H1 (cell line): ENCODE results near the gene PLEKHA1. TPM values are rescaled to one million over a fixed set of nuclear protein-coding genes. Genes with fewer than 3 reads are reported as not detected.

Source experiments
- CTCF ChIA-PET: fragments of 300-600 bp; sonication (Branson Sonifier 250); formaldehyde crosslinking; loops from one replicate; lab custom pipeline; 2021; ENCODE audit not compliant: partially characterized antibody; lab: Charles Lee
- POLR2A ChIA-PET: fragments of 300-600 bp; sonication (Branson Sonifier 250); formaldehyde crosslinking; loops from one replicate; lab custom pipeline; 2021; ENCODE audit warnings: inconsistent platforms; ENCODE audit not compliant: partially characterized antibody; lab: Charles Lee
- DNase-seq, 2 experiments: peaks; one replicate each; pipeline versions ENCODE4 v3.0.0 to v3.0.0-alpha.2; 2010 to 2022; ENCODE audit warnings: low spot score in 2 of 2, low read depth in 1 of 2, mixed read lengths in 1 of 2
- FAIRE-seq: peaks from 2 replicates; lab custom pipeline; 2011; peaks lifted over from hg19 to GRCh38; lab: Jason Lieb, UNC
- H2AFZ ChIP-seq: 2 replicates; pipeline ENCODE4 v1.8.1; 2012; ENCODE audit warnings: low read length, inconsistent platforms
- H2AK5ac ChIP-seq: 2 replicates; pipeline ENCODE4 v1.6.1; 2013; ENCODE audit warnings: low read depth, low read length
- H2BK120ac ChIP-seq: replicated peaks from 2 replicates; pipeline ENCODE3; 2013; ENCODE audit warnings: low read depth, low read length, inconsistent platforms
- H2BK12ac ChIP-seq: 2 replicates; pipeline ENCODE4 v1.6.1; 2013; ENCODE audit warnings: low read depth, low read length
- H2BK15ac ChIP-seq: 2 replicates; pipeline ENCODE4 v1.6.1; 2013; ENCODE audit warnings: low read length
- H2BK20ac ChIP-seq: 2 replicates; pipeline ENCODE4 v1.6.1; 2013; ENCODE audit warnings: low read length
- H2BK5ac ChIP-seq: 2 replicates; pipeline ENCODE4 v1.6.1; 2013; ENCODE audit warnings: low read depth, low read length
- H3K14ac ChIP-seq: 2 replicates; pipeline ENCODE4 v1.6.1; 2013; ENCODE audit warnings: inconsistent platforms; ENCODE audit not compliant: insufficient read length
- H3K18ac ChIP-seq: 2 replicates; pipeline ENCODE4 v1.6.1; 2013; ENCODE audit warnings: low read length; ENCODE audit errors: extremely low read depth
- H3K23ac ChIP-seq: 2 replicates; pipeline ENCODE4 v1.6.1; 2013; ENCODE audit warnings: inconsistent platforms; ENCODE audit not compliant: insufficient read length
- H3K23me2 ChIP-seq: 2 replicates; pipeline ENCODE4 v1.6.1; 2013; ENCODE audit warnings: low read depth, low read length
- H3K27ac ChIP-seq: 2 replicates; pipeline ENCODE4 v1.6.1; 2011; ENCODE audit warnings: low read depth, low read length, inconsistent platforms
- H3K27me3 ChIP-seq, 4 experiments: replicated peaks in 1 of 4; 1 replicate in 1 of 4; 2 replicates in 3 of 4; pipeline versions ENCODE4 v1.6.1 to v1.8.1; 2011 to 2013; ENCODE audit warnings: low read length in 3 of 4, mild to moderate bottlenecking in 3 of 4, inconsistent platforms in 2 of 4, mixed read lengths in 2 of 4, moderate library complexity in 1 of 4; ENCODE audit not compliant: control insufficient read depth in 3 of 4, insufficient read depth in 3 of 4; ENCODE audit errors: extremely low read depth in 1 of 4
- H3K36me3 ChIP-seq, 4 experiments: 2 replicates each; pipeline versions ENCODE4 v1.6.1 to v1.8.1; 2011 to 2013; ENCODE audit warnings: mild to moderate bottlenecking in 4 of 4, low read length in 3 of 4, moderate library complexity in 2 of 4, control low read depth in 1 of 4, inconsistent platforms in 1 of 4; ENCODE audit not compliant: insufficient read depth in 4 of 4, control insufficient read depth in 2 of 4
- H3K4ac ChIP-seq: replicated peaks from 2 replicates; pipeline ENCODE3; 2013; ENCODE audit warnings: low read length, low read depth, mixed read lengths, inconsistent platforms; ENCODE audit not compliant: insufficient read length
- H3K4me1 ChIP-seq, 4 experiments: replicated peaks in 1 of 4; 1 replicate in 1 of 4; 2 replicates in 3 of 4; pipeline versions ENCODE4 v1.6.1 to v1.8.1; 2011 to 2013; ENCODE audit warnings: low read length in 3 of 4, inconsistent platforms in 2 of 4, mixed read lengths in 1 of 4; ENCODE audit not compliant: insufficient read depth in 4 of 4, control insufficient read depth in 3 of 4
- H3K4me2 ChIP-seq, 2 experiments: 2 replicates each; pipeline versions ENCODE4 v1.6.1 to v1.8.1; 2011 to 2013; ENCODE audit warnings: low read depth in 2 of 2, low read length in 2 of 2, control low read depth in 1 of 2, inconsistent platforms in 1 of 2, mild to moderate bottlenecking in 1 of 2; ENCODE audit not compliant: insufficient read depth in 1 of 2
- H3K4me3 ChIP-seq, 4 experiments: fragments of 200-600, 300-600 bp in 1 of 4; sonication (generic), shearing (Covaris generic), sonication (Bioruptor Twin) in 1 of 4; 2 replicates each; pipeline versions ENCODE4 v1.5.1 to v1.8.1; 2011 to 2016; ENCODE audit warnings: low read length in 4 of 4, low read depth in 3 of 4, control low read depth in 2 of 4, inconsistent platforms in 2 of 4, mild to moderate bottlenecking in 2 of 4, mixed read lengths in 1 of 4, moderate library complexity in 1 of 4; ENCODE audit not compliant: insufficient read depth in 2 of 4; ENCODE audit errors: extremely low read depth in 1 of 4
- H3K56ac ChIP-seq: replicated peaks from 2 replicates; pipeline ENCODE3; 2013; ENCODE audit warnings: low read depth, mild to moderate bottlenecking, mixed read lengths, low read length, inconsistent platforms; ENCODE audit not compliant: insufficient read length
- H3K79me1 ChIP-seq: 2 replicates; pipeline ENCODE4 v1.6.1; 2013; ENCODE audit warnings: low read depth, low read length, control low read depth
- H3K79me2 ChIP-seq, 2 experiments: 2 replicates each; pipeline versions ENCODE4 v1.6.1 to v1.8.1; 2012 to 2013; ENCODE audit warnings: low read length in 2 of 2, mild to moderate bottlenecking in 2 of 2, inconsistent platforms in 1 of 2; ENCODE audit not compliant: insufficient read depth in 2 of 2, control insufficient read depth in 1 of 2
- H3K9ac ChIP-seq, 4 experiments: replicated peaks in 1 of 4; 1 replicate in 1 of 4; 2 replicates in 3 of 4; pipeline versions ENCODE4 v1.6.1 to v1.8.1; 2011 to 2013; ENCODE audit warnings: low read depth in 3 of 4, low read length in 3 of 4, control low read depth in 2 of 4, mild to moderate bottlenecking in 2 of 4, moderate library complexity in 2 of 4, inconsistent platforms in 1 of 4; ENCODE audit errors: extremely low read depth in 1 of 4
- H3K9me3 ChIP-seq, 2 experiments: 2 replicates each; pipeline versions ENCODE4 v1.6.1 to v1.8.1; 2012 to 2013; ENCODE audit warnings: mild to moderate bottlenecking in 2 of 2, moderate library complexity in 2 of 2, control low read depth in 1 of 2, inconsistent platforms in 1 of 2, low read depth in 1 of 2, low read length in 1 of 2, mixed read lengths in 1 of 2; ENCODE audit not compliant: insufficient read depth in 2 of 2
- H4K20me1 ChIP-seq, 2 experiments: replicated peaks in 1 of 2; 2 replicates each; pipeline versions ENCODE3 to v1.8.1; 2011 to 2013; ENCODE audit warnings: inconsistent platforms in 2 of 2, low read length in 2 of 2, mild to moderate bottlenecking in 1 of 2; ENCODE audit not compliant: insufficient read depth in 2 of 2, control insufficient read depth in 1 of 2
- H4K5ac ChIP-seq: 2 replicates; pipeline ENCODE4 v1.6.1; 2013; ENCODE audit warnings: low read length, low read depth, mixed read lengths, inconsistent platforms; ENCODE audit not compliant: insufficient read length
- H4K8ac ChIP-seq: 2 replicates; pipeline ENCODE4 v1.8.0; 2013; ENCODE audit warnings: mild to moderate bottlenecking, moderate library complexity, low read length, inconsistent platforms; ENCODE audit not compliant: insufficient read depth; ENCODE audit errors: extremely low read depth
- H4K91ac ChIP-seq: replicated peaks from 2 replicates; pipeline ENCODE3; 2013; ENCODE audit warnings: low read length, mixed read lengths, inconsistent platforms; ENCODE audit not compliant: insufficient read length
- KDM4A ChIP-seq: IDR thresholded peaks from one replicate; pipeline ENCODE4 v1.7.1; 2012; ENCODE audit warnings: low read depth, mild to moderate bottlenecking, moderate library complexity, low read length, inconsistent platforms; ENCODE audit not compliant: severe bottlenecking
- KDM5A ChIP-seq: fragments of 200-600 bp; IDR thresholded peaks from 2 replicates; pipeline ENCODE4 v1.7.1; 2012; ENCODE audit warnings: mild to moderate bottlenecking, low read length, inconsistent platforms, mixed read lengths
- PHF8 ChIP-seq: fragments of 200-600 bp; sonication (generic); conservative IDR thresholded peaks from 2 replicates; pipeline ENCODE4 v1.7.1; 2012; ENCODE audit warnings: low read depth, mild to moderate bottlenecking, inconsistent platforms, low read length, moderate library complexity
- RAD21 ChIP-seq, 2 experiments: IDR thresholded peaks in 1 of 2; conservative IDR thresholded peaks in 1 of 2; 2 replicates each; pipeline ENCODE4 v1.6.1; 2011; ENCODE audit warnings: low read depth in 2 of 2, low read length in 2 of 2, improper control_type of control experiment in 1 of 2, inconsistent platforms in 1 of 2, mild to moderate bottlenecking in 1 of 2, moderate library complexity in 1 of 2
- RXRA ChIP-seq: IDR thresholded peaks from 2 replicates; pipeline ENCODE4 v1.6.1; 2011; ENCODE audit warnings: low read depth, mild to moderate bottlenecking, low read length, moderate library complexity; ENCODE audit not compliant: insufficient read depth
- SIN3A ChIP-seq, 2 experiments: IDR thresholded peaks in 1 of 2; conservative IDR thresholded peaks in 1 of 2; 2 replicates each; pipeline ENCODE4 v1.6.1; 2011 to 2012; ENCODE audit warnings: low read length in 2 of 2, improper control_type of control experiment in 1 of 2, low read depth in 1 of 2, mild to moderate bottlenecking in 1 of 2
- SIX5 ChIP-seq: IDR thresholded peaks from 2 replicates; pipeline ENCODE4 v1.6.1; 2011; ENCODE audit warnings: mild to moderate bottlenecking, low read depth, low read length
- SRF ChIP-seq: IDR thresholded peaks from 2 replicates; pipeline ENCODE4 v1.6.1; 2011; ENCODE audit warnings: mild to moderate bottlenecking, low read depth, low read length, moderate library complexity
- WGBS, 2 experiments: shearing (Covaris generic) in 1 of 2; methylation state at CpG; one replicate each; pipeline versions ENCODE4 v1.1.6 to v1.1.7; 2013 to 2015; ENCODE audit warnings: low lambda C conversion rate in 2 of 2, mixed read lengths in 2 of 2, inconsistent platforms in 1 of 2, low coverage in 1 of 2, missing lambda C conversion rate in 1 of 2; ENCODE audit not compliant: insufficient replicate concordance in 2 of 2, insufficient coverage in 1 of 2, insufficient read length in 1 of 2; ENCODE audit errors: extremely low coverage in 1 of 2, missing lambda C conversion rate in 1 of 2; 5-methylcytosine and 5-hydroxymethylcytosine counted together
- polyA plus RNA-seq, 7 experiments: library from polyadenylated mRNA; depleted of rRNA in 3 of 7; stranded (reverse) in 5 of 7; unstranded in 2 of 7; fragments of >200 nt in 5 of 7; fragments of 200-250 nt in 2 of 7; gene quantifications; 1 replicate in 5 of 7; 2 replicates in 1 of 7; 4 replicates in 1 of 7; pipeline versions ENCODE4 v1.2.1 to v1.2.3, GENCODE V29; 2011 to 2013; ENCODE audit warnings: missing spikeins in 2 of 7, mixed read lengths in 2 of 7
- total RNA-seq: library from RNA; stranded (reverse); fragmentation: NEBNext Ultra II Directional; extraction: Animal tissue kit (Norgen Biotek cat#: 25700); gene quantifications from 2 replicates; pipeline ENCODE4 v1.2.1, GENCODE V29; 2021
- TF ChIP-seq, protein P1 (sequence below): IDR thresholded peaks from 2 replicates; pipeline ENCODE4 v1.6.1; 2011; ENCODE audit warnings: low read depth, mild to moderate bottlenecking, low read length; ENCODE audit not compliant: insufficient read depth
- TF ChIP-seq, protein P2 (sequence below), 3 experiments: IDR thresholded peaks; 1 replicate in 2 of 3; 2 replicates in 1 of 3; pipeline versions ENCODE4 v1.5.1 to v1.6.1; 2011; ENCODE audit warnings: low read length in 3 of 3, mild to moderate bottlenecking in 3 of 3, inconsistent platforms in 2 of 3, low read depth in 1 of 3, moderate library complexity in 1 of 3; ENCODE audit not compliant: insufficient read depth in 1 of 3; ENCODE audit errors: control extremely low read depth in 1 of 3

Gene PLEKHA1
- total and polyA plus RNA-seq, 2 of the 8 experiments (the other 6 are each of a cell fraction or from before 2014, with no cell fraction given) = 15.6 to 39.7 TPM

- Histone ChIP-seq H3K4me2 (no peak overlapping the region; a peak in 1 of 4 replicates), H3K56ac (no peak overlapping the region), H3K23me2 (peaks cover 17% of the 10 kb centered on the region; the same call in 1 of the 2 replicates), H3K23ac (no peak overlapping the region), H3K4ac (no peak overlapping the region), H3K9ac (no peak overlapping the region), H3K36me3 (peaks cover 0 to 6% (median 0%) of the 10 kb centered on the region in 4 experiments; a peak in 1 of 8 replicates), H2AFZ (no peak overlapping the region), H3K9me3 (no peaks in the 10 kb centered on the region), H2BK20ac (no peak overlapping the region), H3K14ac (no peak overlapping the region), H3K27me3 (peaks cover 25 to 47% (median 38%) of the 10 kb centered on the region in 4 experiments; a peak in 6 of 7 replicates), H3K4me1 (peaks cover 0 to 19% (median 5%) of the 10 kb centered on the region in 4 experiments; a peak in 6 of 7 replicates), H4K20me1 (peaks cover 3 to 5% of the 10 kb centered on the region in 2 experiments), H3K27ac (no peak overlapping the region), H3K79me2 (no peaks in the 10 kb centered on the region), H3K18ac (no peak overlapping the region), H4K5ac (no peak overlapping the region), H2BK120ac (no peak overlapping the region), H3K79me1 (no peaks in the 10 kb centered on the region), H2BK5ac (no peak overlapping the region), H4K8ac (no peak overlapping the region), H2AK5ac (no peak overlapping the region), H2BK15ac (no peak overlapping the region), H4K91ac (no peak overlapping the region), H2BK12ac (no peak overlapping the region), H3K4me3 (no peak overlapping the region)
- ChIA-PET CTCF (interaction anchor here (1.3 to 1.5 kb wide), 2 partner anchors 11 to 101 kb away, joined by 3 read pairs; no protein-coding TSS in a partner anchor), POLR2A (no interaction called here)
- FAIRE-seq (no peak), DNase-seq (no peak)
- 84% methylated on average over 4 of the region's 4 CpGs; no CpG with 5 or more reads in 1 of the 2 experiments for WGBS, 2 experiments
- no peak for TF ChIP-seq RAD21 (IDR thresholded peaks at IDR 0.05 in 1 of 2, conservative IDR thresholded peaks at IDR 0.05 in 1 of 2; ENCODE audit: low read depth in 2 of 2, low read length in 2 of 2)
- no peak for TF ChIP-seq SIX5
- TF ChIP-seq, protein P1, sequence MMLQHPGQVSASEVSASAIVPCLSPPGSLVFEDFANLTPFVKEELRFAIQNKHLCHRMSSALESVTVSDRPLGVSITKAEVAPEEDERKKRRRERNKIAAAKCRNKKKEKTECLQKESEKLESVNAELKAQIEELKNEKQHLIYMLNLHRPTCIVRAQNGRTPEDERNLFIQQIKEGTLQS = no peak
- TF ChIP-seq SIN3A (conservative IDR thresholded peaks at IDR 0.05 in 1 of 2, IDR thresholded peaks at IDR 0.05 in 1 of 2; ENCODE audit: low read depth in 1 of 2, low read length in 2 of 2) = no peak
- no peak for TF ChIP-seq RXRA
- TF ChIP-seq, protein P2, sequence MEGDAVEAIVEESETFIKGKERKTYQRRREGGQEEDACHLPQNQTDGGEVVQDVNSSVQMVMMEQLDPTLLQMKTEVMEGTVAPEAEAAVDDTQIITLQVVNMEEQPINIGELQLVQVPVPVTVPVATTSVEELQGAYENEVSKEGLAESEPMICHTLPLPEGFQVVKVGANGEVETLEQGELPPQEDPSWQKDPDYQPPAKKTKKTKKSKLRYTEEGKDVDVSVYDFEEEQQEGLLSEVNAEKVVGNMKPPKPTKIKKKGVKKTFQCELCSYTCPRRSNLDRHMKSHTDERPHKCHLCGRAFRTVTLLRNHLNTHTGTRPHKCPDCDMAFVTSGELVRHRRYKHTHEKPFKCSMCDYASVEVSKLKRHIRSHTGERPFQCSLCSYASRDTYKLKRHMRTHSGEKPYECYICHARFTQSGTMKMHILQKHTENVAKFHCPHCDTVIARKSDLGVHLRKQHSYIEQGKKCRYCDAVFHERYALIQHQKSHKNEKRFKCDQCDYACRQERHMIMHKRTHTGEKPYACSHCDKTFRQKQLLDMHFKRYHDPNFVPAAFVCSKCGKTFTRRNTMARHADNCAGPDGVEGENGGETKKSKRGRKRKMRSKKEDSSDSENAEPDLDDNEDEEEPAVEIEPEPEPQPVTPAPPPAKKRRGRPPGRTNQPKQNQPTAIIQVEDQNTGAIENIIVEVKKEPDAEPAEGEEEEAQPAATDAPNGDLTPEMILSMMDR (IDR thresholded peaks at IDR 0.05; ENCODE audit: control extremely low read depth in 1 of 3, insufficient read depth in 1 of 3, low read depth in 1 of 3, low read length in 3 of 3) = no peak
- TF ChIP-seq KDM4A = no peak
- TF ChIP-seq PHF8 = no peak
- TF ChIP-seq KDM5A = no peak
- TF ChIP-seq SRF = no peak
Measured at GRCh38 chr10:122464250-122464510, 89.7 kb downstream of the PLEKHA1 start.
